KOPT-K1 (cell line): ENCODE data around the gene KCNG2.
"Not testable (repeated sequence)": the region's sequence is repeated elsewhere in the genome, so short reads cannot be mapped to it uniquely, and the experiment has no call there.

Experiments
- H3K27ac ChIP-seq: fragments of 200-600 bp; sonication (generic); 2 replicates; pipeline ENCODE4 v1.5.1; 2016; ENCODE audit warnings: antibody characterized with exemption, mild to moderate bottlenecking, low read depth, low read length; ENCODE audit not compliant: poor library complexity, severe bottlenecking
- H3K36me3 ChIP-seq: fragments of 200-600 bp; sonication (generic); 2 replicates; pipeline ENCODE4 v1.5.1; 2017; ENCODE audit warnings: antibody characterized with exemption, mild to moderate bottlenecking, low read length, moderate library complexity; ENCODE audit not compliant: insufficient read depth
- H3K9me3 ChIP-seq: fragments of 200-600 bp; sonication (generic); 2 replicates; pipeline ENCODE4 v1.5.1; 2017; ENCODE audit warnings: antibody characterized with exemption, low read length, mild to moderate bottlenecking; ENCODE audit not compliant: insufficient read depth, poor library complexity, severe bottlenecking

The KCNG2 gene

DNA sequence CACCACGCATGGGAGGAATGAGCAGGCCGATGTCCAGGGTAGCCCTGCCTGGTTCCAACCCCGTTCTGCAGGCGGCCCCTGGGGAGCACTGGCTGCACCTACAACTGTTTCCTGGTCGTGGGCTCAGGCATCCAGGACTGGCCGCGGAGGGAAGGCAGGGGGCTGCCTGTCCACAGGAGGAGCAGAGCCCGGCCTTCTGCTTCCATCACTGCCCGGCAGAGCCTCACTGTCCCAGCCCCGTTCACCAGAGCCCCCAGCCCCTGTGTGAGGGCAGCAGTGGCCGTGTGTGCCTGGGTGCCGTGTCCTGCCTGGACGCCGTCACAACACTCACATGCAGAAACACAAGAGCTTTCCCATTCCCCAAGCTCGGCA, 56.2 kb downstream of the KCNG2 start:
- H3K27ac ChIP-seq: no peak overlapping the region
- H3K9me3 ChIP-seq: no peaks in the 10 kb centered on the region
- H3K36me3 ChIP-seq: no peaks in the 10 kb centered on the region

DNA sequence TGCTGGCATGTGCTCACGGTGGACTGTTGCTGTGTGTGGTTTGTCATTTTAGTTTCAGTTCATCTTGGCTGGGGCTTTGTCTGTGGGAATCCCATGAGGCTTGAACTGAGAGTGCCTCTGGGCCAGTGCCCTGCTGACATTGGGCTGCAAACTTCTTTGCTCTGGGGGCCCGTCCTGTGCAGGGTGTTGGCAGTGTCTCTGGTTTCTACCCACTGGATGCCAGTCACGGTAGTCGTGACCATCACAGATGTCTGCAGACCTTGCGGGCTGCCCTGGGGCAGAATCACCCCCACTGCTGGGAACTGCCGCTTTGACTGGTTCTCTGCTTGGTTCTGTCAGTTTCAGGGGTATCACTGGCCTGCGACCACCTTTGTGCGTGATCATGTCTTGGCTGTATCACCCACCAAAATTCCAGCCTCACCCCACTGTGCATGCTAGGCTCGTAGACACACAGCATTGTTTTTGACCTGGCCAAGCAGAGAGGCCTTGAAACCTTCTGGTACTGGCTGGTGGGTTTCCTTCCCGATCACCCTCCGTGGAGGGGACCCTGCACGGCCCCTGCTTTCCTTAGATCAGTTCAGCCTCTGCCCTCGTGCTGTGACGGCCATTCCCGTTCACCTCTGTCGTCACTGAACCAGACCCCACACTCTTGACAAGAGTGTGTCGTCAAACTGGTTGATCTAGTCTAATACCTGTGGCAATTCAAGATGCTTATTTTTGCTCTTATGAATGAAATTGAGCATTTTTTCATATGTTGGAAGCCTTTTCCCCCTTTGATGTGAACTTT, 57.6 kb downstream of the KCNG2 start:
- Histone ChIP-seq H3K9me3 (no peaks in the 10 kb centered on the region), H3K27ac (no peak overlapping the region)

DNA sequence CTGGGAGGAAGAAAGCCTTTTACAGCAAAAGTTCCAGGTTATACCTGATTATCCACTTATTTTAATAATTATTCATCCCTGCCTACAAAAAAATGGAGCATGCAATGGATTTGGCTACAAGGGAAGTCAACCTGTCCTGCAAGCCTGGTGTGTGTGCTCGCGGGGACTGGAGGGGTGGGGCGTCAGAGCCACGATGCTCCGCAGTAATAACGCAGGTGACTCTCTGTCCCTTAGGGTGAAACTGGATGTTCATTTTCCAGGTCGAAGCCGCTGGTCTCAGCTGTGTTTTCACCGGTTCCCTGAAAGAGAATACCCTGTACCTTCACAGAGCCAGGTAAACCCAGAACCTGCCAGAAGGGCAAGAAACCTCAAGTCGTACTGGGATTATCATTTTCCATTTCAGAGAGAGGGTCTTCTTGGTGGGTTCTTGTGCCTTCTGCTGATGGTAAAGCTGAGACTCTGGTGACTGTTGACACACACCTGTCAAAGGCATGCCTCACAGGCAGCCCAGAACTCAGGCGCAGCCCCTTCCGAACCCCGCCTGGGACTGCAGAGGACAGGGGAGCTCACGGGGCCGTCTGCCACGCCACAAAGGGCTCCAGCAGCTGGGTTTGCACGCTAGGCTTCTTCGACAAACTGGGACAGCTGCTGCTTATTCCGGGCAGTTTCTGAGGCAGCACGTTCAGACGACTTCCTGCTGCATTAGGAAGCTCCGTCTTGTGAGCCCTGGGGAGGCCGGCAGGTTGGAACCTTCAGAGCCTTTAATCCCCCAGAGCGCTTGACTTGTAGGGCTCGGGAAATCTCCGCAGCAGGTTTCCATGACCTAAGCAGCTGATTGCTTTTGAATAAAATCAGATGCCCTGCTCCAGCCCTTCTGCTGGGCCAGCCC, 58.6 kb downstream of the KCNG2 start:
- Histone ChIP-seq H3K9me3 (peaks cover 2% of the 10 kb centered on the region), H3K36me3 (no peaks in the 10 kb centered on the region), H3K27ac (no peak overlapping the region)

More for the DNA sequence above, 57.6 kb downstream of the KCNG2 start:
- no peaks in the 10 kb centered on the region for H3K36me3 ChIP-seq

DNA sequence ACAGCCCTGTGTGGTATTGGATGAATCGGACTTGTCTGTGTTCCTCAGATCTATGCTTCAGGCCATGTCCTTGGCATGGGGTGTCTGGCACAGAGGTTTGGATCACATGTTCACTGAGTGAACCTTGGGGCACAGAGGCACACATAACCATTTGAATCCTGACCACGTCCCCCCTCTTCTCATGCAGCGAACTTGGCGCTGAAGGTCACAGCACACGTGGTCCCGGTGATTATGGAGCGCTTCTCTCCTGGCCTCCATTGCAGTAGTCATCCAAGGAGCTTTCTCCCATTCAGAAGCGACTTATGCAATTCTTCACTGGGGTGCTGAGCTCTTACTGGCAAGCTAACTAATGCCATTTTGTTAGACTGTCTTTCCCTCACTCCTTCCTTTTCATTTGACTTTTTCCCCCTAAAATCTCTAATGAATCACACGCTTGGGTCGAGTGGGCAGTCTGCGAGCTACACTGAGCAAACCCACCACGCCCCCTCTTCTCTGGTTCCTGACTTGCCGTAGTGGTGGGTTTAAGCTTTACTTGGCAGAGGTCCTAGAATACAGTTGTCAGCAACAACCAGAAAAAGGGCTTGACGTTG, 59.4 kb downstream of the KCNG2 start:
- Histone ChIP-seq H3K36me3 (no peaks in the 10 kb centered on the region), H3K27ac (no peak overlapping the region), H3K9me3 (peaks cover 10% of the 10 kb centered on the region)

DNA sequence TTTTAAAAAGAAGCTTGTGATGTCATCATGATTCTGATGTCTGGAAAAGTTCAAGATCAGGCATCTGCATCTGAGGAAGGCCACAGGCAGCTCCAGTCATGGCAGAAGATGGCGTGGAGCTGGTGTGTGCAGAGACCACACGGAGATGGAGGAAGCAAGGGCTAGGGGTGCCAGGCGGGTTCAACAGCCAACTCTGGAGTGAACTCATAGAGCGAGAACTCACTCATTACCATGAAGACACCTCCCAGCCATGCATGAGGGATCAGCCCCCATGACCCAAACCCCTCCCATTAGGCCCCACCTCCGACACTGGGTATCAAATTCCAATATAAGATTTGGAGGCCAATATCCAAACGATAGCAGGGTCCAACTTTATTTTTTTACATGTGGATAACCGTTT, 61.6 kb downstream of the KCNG2 start:
- no peak overlapping the region for H3K27ac ChIP-seq
- peaks cover 22% of the 10 kb centered on the region for H3K9me3 ChIP-seq
- no peaks in the 10 kb centered on the region for H3K36me3 ChIP-seq

DNA sequence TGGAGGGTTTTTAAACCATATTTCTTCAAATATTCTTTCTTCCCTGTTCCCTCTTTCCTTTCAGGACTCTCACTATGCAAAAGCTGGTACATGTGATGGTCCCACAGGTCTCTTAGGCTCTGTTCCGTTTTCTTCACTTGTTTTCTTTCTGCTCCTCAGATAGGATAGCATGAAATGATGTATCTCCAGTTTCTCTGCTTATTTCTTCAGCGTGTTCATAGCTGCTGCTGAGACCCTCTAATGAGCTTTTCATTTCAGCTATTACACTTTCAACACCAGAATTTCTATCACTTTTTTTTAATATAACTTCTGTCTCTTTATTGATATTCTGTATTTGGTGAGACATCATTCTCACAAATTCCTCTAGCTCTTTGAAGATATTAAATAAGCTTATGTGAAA, 63.9 kb downstream of the KCNG2 start:
- Histone ChIP-seq H3K27ac (no peak overlapping the region), H3K9me3 (peaks cover 22% of the 10 kb centered on the region), H3K36me3 (no peaks in the 10 kb centered on the region)

DNA sequence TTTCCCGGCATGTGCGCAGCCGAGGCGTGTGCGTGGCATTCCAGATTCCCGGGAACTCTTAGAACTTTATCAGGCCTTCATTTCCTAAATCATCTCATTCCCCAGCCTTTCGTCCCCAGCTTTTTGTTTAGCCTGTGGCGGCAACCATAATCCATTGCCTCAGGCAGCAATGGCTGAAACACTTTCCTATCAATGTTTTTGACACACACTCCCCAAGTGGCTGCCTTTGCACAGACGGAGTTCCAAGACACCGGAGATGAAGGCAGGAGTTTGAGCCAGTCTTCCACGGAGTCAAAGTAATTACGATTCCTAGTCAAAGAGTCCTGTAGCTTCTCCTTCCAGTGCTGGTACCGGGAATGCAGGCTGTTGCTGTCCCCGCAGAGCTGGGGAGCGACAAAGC, 64.8 kb downstream of the KCNG2 start:
- peaks cover 22% of the 10 kb centered on the region for H3K9me3 ChIP-seq
- no peak overlapping the region for H3K27ac ChIP-seq
- no peaks in the 10 kb centered on the region for H3K36me3 ChIP-seq

DNA sequence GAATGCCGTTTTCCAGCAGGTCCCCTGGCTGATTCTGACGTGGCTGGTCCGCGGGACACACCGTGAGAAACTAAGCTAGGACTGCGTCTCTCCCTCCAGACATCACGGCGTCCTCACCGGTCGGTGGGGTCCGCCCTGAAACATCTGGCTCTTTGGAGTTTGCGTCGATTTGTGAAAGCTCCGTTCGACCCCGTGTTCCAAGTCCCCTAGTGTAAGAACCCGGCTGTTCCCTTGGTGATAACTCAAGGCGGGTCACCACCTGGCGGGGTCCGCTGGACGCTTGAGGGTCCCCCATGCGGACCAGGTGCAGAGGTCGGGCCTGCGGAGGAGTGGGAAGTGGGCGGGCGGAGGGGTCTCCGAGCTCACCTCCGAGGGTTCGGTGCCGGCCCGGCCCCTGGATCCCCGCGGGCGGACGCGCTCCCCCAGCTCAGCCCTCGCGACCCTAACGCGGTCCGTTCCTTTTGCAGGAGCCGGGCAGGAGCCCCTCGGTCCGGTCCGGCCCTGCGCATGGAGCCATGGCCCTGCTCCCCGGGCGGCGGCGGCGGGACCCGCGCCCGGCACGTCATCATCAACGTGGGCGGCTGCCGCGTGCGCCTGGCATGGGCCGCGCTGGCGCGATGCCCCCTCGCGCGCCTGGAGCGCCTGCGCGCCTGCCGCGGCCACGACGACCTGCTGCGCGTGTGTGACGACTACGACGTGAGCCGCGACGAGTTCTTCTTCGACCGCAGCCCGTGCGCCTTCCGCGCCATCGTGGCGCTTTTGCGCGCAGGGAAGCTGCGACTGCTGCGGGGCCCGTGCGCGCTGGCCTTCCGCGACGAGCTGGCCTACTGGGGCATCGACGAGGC, 65.6 kb downstream of the KCNG2 start:
- Histone ChIP-seq H3K9me3 (peaks cover 22% of the 10 kb centered on the region), H3K27ac (no peak overlapping the region), H3K36me3 (no peaks in the 10 kb centered on the region)

DNA sequence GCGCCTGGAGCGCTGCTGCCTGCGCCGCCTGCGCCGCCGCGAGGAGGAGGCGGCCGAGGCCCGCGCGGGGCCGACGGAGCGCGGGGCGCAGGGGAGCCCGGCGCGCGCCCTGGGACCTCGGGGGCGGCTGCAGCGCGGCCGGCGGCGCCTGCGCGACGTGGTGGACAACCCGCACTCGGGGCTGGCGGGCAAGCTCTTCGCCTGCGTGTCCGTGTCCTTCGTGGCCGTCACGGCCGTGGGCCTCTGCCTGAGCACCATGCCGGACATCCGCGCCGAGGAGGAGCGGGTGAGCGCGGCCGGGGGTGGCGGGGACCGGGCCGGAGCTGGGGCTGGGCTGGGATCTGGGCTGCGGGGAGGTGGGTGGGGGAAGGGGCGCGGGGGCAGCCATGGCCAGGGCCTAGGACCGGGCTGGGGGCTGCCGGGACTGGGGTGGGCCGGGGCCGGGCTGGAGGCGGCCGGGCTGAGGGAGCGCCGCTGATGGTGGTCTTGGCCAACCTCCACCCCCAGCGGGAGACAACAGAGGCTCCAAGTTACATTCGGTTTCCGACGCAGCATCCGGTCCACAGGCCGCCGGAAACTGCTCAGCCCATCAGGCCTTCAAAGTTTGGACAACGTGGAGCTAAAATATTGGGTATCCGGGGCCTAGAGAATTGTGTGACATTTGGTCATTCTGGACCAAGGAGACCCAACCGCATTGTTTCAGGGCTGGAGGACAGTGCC, 66.4 kb downstream of the KCNG2 start:
- no peaks in the 10 kb centered on the region for H3K36me3 ChIP-seq

DNA sequence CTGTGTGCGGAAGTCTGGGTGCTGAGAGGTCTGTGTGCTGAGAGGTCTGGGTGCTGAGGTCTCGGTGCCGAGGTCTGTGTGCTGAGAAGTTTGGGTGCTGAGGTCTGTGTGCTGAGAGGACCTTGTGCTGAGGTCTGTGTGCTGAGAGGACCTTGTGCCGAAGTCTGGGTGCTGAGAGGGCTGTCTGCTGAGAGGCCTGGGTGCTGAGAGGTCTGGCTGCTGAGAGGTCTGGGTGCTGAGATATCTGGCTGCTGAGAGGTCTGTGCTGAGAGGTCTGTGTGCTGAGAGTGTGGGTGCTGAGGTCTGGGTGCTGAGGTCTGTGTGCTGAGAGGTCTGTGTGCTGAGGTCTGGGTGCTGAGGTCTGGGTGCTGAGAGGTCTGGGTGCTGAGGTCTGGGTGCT, 67.2 kb downstream of the KCNG2 start:
- not testable (repeated sequence) for H3K27ac ChIP-seq, H3K36me3 ChIP-seq
- H3K9me3 ChIP-seq: peaks cover 22% of the 10 kb centered on the region

More for the DNA sequence above, 66.4 kb downstream of the KCNG2 start:
- Histone ChIP-seq H3K9me3 (peaks cover 22% of the 10 kb centered on the region), H3K27ac (no peak overlapping the region)

DNA sequence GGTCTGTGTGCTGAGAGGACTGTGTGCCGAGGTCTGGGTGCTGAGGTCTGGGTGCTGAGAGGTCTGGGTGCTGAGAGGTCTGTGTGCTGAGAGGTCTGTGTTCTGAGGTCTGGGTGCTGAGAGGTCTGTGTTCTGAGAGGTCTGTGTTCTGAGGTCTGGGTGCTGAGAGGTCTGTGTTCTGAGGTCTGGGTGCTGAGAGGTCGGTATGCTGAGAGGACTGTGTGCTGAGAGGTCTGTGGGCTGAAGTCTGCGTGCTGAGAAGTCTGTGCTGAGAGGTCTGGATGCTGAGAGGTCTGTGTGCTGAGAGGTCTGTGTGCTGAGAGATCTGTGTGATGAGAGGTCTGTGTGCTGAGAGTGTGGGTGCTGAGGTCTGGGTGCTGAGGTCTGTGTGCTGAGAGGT, 68.2 kb downstream of the KCNG2 start:
- H3K27ac ChIP-seq, H3K36me3 ChIP-seq: not testable (repeated sequence)
- H3K9me3 ChIP-seq: peaks cover 22% of the 10 kb centered on the region

DNA sequence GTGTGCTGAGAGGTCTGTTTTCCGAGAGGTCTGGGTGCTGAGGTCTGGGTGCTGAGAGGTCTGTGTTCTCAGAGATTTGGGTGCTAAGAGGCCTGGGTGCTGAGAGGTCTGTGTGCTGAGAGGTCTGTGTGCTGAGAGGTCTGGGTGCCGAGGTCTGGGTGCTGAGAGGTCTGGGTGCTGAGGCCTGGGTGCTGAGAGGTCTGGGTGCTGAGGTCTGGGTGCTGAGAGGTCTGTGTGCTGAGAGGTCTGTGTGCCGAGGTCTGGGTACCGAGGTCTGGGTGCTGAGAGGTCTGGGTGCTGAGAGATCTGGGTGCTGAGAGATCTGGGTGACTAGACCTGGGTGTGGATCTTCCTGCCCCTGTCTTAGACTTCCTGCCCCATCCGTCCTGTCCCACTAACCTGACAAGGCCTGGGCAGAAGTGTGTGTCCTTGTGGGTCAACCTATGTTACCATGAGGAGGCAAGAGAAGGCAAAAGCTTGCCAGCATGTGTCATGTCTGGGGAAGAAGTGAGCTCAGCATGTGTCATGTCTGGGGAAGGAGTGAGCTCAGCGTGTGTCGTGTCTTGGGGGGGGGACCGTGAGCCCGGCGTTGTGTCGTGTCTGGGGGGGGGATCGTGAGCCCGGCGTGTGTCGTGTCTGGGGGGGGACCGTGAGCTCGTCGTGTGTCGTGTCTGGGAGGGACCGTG, 69.3 kb downstream of the KCNG2 start:
- Histone ChIP-seq H3K36me3 (no peaks in the 10 kb centered on the region), H3K9me3 (peaks cover 13% of the 10 kb centered on the region), H3K27ac (no peak overlapping the region)

DNA sequence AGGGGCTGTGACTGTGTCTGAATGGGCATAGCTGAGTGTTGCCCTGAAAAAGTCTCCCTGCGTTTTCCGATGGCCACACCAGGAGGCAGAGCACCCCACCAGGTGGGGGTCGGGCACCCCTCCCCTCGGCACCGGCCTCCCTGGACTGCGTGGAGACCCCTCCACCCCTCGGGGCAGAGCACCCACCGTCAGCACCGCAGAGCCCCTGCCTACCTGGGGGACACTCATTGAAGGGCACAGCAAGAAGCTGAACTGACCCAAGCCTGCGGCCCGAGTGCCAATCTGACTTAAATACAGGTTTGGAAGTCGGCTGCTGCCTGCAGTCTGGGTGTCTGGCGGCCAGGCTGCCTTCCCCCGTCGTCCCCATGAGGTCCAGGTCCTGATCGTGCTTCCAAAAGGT, 69.9 kb downstream of the KCNG2 start:
- Histone ChIP-seq H3K36me3 (no peaks in the 10 kb centered on the region), H3K9me3 (peaks cover 7% of the 10 kb centered on the region), H3K27ac (no peak overlapping the region)
